OCI-LY1 (cell line): Measurements from ENCODE around the gene TP53BP2.
"Not testable (repeated sequence)": the region's sequence is repeated elsewhere in the genome, so short reads cannot be mapped to it uniquely, and the experiment has no call there.

Source experiments
- CTCF ChIP-seq: fragments of 200-600 bp; sonication (generic), shearing (Covaris generic); IDR thresholded peaks from 2 replicates; pipeline ENCODE4 v1.5.1; 2017; ENCODE audit warnings: mild to moderate bottlenecking, antibody characterized with exemption, low read length, moderate library complexity, mixed read lengths
- EZH2 ChIP-seq: fragments of 200-600 bp; sonication (generic), shearing (Covaris generic); IDR thresholded peaks from 2 replicates; pipeline ENCODE4 v1.8.0; 2017; ENCODE audit warnings: borderline replicate concordance, mixed run types, mild to moderate bottlenecking, antibody characterized with exemption, low read length, moderate library complexity, mixed read lengths

- TF ChIP-seq CTCF, EZH2: not testable (repeated sequence)
These were observed 44.7 kb upstream of the TP53BP2 start for GRCh38 chr1:223890494-223890893.
